HG03139 (cell line): ENCODE data around the gene LANCL2.

Experiments used
- ATAC-seq: cut with Tn5 transposase; IDR thresholded peaks from one replicate; pipeline ENCODE4 v1.9.1; 2021; ENCODE audit not compliant: unreplicated experiment

LANCL2 gene

DNA sequence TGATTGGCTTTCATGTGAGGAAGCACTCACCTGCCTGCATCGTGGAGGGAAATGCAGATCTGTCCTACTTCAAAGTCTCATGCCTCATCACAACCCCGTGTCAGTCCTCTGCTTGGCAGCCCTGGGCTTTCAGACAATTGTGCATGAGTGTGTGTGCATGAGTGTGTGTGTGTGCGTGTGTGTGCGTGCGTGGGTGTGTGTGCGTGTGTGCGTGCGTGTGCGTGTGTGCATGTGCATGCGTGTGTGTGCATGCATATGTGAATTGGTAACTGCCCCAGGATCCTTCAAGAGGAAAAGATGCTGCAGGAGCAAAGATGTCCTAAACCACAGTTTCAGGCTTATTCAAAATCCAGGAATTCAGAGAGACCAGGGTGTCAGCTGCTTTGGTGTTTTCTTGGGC lies 71.3 kb downstream of the LANCL2 start:
- no peak for ATAC-seq

DNA sequence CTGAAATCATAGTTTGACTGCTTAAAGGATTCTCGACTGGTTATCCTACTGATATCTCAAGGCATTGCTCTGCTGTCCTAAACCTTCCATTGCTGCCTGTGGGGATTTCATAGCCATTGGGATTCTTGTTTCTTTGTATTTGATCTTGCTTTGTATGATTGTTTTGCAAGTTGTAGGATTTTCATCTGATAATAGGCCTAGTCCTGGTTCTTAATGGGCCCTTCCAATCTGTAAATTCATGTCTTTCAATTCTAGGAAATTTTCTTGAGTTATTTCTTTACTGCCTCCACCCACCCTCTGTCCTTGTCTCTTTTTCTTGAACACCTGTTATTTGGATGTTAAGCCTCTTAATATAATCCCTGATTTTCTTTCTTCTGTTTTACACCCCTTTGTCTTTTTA lies 72.2 kb downstream of the LANCL2 start:
- ATAC-seq: no peak

DNA sequence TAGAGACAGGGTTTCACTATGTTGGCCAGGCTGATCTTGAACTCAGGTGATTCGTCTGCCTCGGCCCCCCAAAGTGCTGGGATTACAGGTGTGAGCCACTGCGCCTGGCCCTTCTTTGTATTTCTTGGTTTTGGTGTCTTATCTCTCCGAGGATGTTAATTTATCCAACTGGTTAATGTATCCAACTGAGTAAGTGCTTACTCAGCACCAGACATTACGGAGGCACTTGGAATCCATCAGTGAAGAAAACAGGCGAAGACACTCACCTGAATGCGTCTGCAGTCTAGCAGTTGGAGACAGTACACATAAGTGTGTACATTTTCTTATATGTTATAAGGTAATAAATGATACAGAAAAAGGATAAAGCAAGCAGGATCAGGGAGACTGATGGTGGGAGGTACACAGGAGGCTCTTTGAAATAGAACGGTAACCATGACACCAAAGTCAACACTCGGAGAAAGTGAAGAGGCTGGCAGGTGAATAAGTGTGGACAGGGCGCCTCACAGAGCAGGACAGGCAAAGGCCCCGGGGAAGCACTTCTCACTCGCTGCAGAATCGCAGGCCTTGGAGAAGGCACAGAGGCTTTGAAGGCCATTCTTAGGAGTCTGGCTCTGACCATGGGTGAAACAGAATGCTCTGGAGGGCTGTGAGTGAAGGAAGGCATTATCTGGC lies 73.1 kb downstream of the LANCL2 start:
- no peak for ATAC-seq

DNA sequence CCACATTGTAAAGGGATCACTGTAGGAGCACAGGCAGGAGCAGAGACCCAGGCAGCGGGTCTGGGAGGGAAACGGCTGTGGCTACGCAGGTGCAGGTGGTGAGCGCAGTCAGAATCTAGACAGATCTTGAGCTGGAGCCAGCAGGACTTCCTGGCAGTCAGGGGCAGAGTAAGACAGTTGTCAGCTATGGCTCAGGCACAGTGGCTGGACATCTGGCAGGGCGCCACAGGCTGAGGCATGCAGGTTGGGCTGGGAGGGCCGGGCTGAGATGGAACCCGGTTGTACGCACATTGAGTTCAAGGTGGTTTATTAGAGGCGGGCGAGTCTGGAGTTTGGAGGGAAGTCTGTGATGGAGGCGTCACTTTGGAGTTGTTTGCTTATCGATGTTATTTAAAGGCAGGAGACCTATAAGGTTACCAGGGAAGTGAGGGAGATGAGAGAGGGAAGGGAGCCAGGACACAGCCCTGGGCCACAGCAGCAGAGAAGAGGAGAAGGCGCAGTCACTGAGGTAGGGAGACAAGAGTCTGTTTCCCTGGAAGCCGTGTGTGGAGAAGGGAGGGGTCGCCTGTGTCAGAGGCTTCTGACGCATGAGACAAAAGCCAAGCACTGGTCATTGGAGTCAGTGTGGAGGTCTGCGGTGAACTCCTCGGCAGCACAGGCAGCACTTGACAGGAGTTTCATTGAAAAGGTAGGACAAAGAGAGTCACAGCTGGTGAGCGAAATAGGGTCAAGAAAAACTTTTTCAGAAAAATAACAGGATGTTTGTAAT lies 73.8 kb downstream of the LANCL2 start:
- ATAC-seq: no peak

DNA sequence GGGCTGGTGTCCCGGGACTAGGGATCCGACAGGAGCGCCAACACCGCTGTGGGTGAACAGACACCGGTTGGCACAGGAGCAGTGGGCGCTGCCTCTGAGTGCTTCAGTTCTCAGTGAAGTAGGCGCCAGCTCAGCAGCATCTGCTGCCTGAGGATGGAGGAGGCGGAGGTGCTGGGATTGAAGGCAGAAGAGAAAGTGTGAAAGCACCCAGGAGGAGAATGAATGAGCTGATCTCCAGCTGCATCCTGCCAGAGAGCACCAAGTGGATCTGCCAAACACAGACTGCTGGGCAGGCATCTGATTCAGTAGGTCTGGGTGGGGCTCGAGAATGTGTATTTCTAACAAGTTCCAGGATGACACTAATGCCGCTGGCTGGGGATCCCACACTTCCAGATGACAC lies 74.5 kb downstream of the LANCL2 start:
- ATAC-seq: no peak

DNA sequence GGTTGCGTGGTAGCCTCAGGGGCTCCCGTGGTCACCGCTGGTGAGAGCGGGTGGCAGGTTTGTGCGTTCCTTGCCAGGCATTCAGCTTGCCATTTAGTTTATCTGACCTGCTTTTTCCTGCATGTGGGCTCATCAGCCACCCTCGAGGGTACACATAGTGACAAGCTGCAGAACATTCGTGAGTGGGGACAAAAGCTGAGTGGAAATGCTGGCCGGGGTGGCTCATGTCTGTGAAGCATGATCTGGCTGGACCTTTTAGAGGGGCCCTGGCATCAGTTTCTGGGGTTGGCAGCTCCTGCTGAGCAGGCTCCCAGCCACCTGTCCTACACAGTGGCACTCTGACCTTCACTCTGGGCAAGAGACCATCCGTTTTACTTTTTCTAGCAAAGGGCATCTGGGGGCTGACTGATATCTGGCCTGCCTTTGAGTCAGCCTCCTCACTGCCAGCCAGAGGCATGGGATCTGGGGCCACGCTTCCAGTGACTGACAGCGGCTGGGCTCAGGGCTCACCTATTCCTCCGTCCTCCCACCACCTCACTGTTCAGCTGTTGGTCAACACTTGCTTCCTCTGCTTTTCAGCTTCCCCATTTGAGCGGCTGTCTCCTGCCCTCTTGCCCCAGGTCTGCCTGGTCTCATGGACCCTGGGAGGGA lies 75.0 kb downstream of the LANCL2 start:
- ATAC-seq: no peak

DNA sequence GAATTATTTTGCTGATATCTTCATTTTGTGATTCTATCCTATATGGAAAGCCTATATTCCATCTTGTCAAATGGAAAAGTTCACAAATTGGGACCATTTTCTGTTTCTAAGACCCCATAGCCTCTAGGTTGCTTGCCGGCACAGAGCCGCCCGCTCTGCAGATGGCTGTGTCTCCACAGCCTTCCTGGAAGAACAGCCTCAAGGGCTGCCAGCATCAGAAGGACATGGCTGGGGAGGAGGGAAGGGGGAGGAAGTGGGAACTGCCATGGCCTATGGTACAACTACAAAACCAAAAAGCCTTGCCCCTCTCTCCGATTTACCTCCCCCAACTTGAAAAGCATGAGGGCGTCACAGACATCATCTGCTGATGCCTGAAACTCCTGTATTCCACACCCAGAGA lies 75.9 kb downstream of the LANCL2 start:
- ATAC-seq: no peak

DNA sequence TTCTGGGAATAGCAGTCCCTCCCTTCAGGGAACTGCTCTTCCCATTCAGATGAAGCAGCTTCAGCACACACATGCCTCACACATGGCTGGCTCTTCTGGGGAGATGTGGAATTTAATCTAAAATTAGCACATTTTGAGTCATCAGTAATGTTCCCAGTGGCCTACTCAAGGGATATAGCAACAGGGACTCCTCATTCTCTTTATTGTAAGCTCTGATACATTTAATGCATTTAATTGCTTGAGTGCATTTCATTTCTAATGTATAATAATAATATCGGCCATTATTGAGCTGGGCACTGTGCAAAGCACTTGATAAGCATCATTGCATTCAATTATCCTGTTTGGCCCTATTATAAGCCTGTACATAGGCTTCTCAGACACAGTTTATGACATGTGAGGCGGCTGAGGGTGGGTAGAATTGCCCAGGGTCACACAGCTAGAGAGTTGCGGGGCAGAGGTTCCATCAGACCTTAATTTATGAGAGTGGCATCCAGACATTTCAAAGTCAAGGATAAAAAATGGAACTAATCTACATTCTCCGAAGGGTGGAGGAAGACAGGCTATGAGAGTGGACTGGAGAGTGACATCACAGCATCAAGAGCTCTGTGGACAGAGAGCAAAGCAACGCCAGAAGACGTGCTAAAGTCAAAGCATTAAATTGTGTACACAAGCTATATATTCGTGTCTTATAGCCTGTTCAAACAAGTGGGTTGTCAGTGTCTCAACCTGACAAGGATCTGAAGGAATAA lies 76.8 kb downstream of the LANCL2 start:
- ATAC-seq: no peak

DNA sequence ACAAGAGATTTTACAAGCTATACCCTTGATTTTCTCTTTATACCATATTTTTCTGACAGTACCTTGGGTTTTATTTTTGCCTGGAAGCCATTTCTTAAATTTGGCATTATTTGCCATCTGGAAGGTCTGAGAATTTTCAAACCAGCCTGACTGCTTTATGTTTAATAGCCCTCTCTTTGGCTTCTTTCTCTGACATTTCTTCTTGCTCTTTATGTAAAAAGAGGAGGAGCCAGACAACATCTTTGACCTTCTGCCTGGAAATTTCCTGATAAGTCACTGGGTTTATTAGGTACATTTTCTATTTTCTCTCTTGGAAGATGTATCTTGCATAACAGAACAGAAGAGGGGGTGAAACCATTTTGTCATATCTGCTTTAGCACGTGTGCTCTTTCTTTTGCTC lies 79.6 kb downstream of the LANCL2 start:
- ATAC-seq: no peak

DNA sequence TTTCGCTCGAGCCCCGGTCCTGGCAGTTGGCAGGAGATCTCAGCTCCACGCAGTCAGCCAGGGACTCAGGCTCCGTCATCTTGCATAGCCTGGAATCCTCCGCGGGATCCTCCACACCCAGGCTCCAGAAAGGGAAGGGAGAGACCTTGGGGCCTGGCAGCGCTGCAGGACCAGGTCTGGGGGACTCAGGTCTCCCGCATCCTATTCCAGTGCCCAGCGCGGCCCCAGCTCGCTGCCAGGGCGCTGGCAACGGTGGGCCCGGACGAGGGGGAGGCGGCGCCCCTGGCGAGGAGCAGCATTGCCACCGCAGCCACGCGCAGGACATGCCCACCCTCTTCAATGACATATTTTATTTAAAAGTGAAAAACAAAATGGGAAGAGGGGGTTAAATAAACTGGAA lies 83.4 kb downstream of the LANCL2 start:
- no peak for ATAC-seq

DNA sequence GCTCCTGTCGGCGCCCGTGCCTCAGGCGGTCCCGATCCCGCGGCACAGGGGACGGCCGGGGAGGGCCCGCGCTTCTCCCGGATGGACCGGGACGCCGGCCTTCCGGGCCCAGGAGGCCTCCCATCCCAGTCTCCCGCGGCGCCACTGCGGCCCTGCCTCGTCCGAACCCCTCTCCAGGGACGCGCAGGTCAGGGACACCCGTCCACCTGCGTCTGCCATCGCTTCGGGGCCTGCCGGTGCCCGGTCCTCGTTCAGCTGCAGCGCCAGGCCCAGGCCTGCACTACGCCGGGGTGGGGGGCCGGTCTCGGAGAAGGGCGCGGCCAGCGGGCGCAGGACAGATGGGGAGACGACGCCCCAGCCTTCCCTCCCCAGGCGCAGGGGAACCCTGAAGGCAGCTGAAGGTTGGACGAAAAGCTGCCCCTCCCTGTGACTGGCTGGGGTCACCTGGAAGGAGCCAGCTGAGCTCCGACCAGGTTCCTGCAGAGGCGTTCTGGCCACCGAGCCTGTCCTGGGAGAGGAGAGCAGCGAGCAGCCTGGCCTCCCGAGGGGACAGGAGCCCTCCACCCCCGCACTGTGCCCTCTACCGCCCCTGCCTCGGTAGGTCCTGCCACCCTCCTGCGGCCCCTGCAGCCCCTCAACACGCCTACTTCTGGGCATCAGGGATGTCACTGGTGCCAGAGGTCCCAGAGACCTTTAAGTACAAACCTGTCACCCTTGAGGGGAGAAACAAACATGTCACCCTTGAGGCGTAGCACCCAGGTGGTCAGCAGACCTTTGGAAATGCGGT lies 84.3 kb downstream of the LANCL2 start:
- ATAC-seq: no peak

DNA sequence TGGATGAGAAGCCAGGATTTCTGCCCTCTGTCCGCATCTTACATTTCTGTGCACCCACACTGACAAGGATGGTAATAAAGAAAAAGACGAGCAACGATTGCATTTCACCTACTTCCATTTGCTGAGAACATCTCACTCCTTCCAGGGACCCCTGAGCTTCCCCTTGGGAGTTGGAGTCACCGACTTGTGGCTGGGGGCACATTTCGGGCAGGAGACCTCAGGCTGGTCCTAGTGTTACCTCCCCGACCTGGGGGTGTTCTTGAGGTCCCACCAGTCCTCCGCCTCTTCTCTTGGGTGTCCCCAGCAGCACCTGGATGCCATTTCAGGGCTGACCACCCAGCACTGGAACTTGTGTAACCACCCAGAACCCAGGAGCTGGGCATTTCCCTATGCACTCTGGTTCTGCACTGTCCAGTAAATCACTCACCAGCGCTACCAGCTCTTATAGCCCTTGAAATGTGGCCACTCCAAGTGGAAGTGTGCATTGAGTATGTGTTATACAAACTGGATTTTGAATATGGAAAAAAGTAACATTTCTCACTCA lies 84.9 kb downstream of the LANCL2 start:
- ATAC-seq: no peak

DNA sequence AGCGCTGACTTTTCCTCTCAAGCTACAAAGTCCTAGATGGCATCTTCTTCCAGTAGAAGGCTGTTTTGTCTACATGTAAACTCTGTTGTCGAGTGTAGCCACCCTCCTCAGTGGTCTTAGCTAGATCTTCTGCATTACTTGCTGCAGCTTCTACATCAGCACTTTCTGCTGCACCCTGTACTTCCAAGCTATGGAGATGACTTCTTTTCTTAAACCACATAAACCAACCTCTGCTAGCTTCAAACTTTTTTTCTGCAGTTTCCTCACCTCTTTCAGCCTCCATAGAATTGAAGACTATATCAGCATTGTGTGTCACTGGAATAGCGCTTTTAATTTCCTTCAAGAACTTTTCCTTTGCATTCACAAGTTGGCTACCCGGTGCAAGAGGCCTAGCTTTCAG lies 87.8 kb downstream of the LANCL2 start:
- no peak for ATAC-seq

DNA sequence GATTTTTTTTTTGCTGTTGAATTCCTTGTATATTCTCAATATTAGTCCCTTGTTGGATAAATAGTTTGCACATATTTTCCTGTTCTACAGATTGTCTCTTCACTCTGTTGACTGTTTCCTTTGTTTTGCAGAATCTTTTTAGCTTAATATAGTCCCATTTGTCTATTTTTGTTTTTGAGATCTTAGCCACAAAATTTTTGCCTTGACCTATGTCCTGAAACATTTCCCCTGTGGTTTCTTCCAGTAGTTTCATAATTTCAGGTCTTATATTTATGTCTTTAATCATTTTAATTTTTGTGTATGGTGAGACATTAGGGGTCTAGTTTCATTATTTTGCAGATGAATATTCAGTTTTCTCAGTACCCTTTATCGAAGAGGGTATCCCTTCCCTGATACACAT lies 92.7 kb downstream of the LANCL2 start:
- no peak for ATAC-seq

DNA sequence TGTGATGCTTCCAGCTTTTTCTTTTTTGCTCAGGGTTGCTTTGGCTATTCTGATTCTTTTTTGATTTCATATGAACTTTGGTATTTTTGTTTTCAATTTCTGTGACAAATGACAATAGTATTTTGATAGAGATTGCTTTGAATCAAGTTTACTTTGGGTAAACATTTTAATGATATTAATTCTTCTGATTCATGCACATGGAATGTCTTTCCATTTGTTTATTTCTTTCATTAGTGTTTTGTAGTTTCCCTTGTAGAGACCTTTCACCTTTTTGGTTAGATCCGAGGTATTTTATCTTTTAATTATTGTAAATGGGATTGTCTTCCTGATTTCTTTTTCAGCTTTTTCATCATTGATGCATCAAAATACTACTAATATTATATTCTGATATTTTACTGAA lies 93.2 kb downstream of the LANCL2 start:
- ATAC-seq: no peak

DNA sequence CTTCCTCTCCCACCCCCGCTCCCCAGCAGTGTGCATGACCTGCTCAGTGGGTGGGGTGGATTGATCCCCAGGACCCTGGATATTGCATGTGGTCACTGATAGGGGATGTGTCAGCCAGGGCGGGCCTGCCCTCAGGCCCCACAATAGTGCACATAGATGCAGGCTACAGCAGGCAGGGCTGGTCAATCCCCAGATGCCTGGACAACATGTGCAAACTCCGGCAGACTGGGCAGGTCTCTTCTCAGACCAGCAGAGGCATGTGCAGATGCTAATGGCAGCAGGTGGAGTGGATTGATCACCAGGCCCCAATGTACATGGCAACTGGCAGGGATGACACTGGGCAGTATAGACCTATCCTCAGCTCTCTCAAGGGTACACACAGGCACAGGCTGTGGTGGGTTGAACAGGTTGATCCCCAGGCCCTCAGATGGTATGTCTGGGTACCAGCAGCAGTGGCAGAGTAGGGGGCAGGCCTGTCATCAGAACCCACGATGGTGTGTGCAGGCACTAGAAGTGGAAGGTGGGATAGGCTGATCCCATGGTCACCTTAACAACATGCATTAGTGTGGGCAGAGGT lies 98.6 kb downstream of the LANCL2 start:
- no peak for ATAC-seq

DNA sequence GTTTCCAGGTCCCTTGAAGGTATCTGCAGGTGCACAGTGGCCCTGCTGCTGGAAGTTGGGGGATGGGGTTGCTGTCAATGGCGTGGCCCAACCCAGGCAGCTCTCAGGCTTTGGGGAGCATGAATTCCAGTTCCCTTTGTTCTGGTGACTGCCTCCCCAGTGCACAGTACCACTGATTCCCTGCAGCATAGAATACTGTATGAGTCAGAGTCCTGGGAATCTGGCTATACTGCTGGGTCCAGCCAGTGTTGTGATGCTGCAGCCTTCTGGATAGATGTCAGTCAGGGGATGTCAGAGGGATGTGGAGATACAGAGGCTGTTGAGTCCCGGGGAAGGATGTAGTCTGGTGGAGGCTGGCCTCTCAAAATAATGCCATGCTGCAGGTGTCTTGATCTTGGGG lies 99.3 kb downstream of the LANCL2 start:
- ATAC-seq: no peak

DNA sequence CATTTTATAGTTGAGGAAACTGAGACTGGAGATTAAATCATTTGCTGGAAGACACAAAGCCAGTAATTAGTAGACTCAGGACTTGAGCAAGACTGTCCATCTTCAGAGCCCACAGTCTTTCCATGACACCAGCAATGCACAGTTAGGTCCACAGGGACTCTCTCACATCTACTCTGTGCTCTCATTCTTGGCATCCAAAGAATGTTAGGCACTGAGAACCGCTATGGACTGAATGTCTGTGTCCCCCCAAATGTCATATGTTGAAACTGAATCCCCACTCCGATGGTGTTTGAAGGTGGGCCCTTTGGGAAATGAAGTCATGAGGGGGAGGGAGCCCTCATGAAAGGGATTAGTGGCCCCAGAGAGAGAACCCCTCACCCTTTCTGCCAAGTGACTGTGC lies 100.6 kb downstream of the LANCL2 start:
- no peak for ATAC-seq

DNA sequence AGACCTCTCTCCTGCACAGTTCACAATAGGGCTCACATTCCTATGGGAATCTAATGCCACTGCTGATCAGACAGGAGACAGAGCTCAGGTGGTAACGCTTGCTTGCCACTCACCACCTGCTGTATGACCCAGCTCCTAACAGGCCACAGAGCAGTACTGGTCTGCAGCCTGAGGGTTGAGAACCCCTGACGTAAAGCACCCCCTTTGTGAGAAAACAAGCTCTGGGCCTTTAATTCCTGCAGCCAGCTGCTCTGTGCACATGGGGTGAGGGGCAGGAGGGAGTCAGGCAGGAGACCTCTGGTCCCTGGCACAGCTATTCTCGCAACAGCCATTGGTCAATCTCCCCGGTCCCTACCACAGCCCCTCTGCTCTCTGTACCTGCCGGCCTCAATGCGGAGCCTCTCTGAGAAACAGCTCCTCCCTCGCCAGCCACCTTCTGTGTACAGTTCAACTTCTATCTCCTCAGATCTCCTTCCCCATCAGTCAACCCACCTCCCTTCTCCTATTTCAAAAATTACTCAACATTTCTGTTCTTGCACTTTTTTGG lies 102.0 kb downstream of the LANCL2 start:
- ATAC-seq: no peak

DNA sequence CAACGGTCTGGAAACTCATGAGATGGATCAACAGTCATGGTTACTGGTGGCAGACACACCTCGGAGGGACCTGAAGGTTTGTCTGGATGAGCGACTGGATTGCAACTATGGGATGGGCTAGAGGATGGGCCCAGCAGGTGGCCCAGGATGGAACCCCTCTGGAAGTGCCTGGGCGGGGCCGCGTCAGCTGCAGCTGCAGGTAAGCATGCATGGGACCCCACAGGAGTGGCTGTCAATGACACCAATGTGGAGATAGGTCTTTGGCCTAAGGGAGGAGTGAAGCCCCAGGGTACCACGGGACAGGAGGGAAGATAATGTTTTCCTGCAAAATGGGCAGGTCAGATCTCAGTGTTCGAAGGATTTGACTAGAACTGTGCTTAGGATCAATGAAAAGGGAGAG lies 103.4 kb downstream of the LANCL2 start:
- no peak for ATAC-seq
